Measurements from ENCODE around the gene TNNI3. TPM values are rescaled to one million over a fixed set of nuclear protein-coding genes. Genes with fewer than 3 reads are reported as not detected.

Gene TNNI3
- total and polyA plus RNA-seq, 9 of the 15 experiments (the other 6 are each of a cell fraction or from before 2014, with no cell fraction given) = 4.7 to 158 (median 42.0) TPM

DNA sequence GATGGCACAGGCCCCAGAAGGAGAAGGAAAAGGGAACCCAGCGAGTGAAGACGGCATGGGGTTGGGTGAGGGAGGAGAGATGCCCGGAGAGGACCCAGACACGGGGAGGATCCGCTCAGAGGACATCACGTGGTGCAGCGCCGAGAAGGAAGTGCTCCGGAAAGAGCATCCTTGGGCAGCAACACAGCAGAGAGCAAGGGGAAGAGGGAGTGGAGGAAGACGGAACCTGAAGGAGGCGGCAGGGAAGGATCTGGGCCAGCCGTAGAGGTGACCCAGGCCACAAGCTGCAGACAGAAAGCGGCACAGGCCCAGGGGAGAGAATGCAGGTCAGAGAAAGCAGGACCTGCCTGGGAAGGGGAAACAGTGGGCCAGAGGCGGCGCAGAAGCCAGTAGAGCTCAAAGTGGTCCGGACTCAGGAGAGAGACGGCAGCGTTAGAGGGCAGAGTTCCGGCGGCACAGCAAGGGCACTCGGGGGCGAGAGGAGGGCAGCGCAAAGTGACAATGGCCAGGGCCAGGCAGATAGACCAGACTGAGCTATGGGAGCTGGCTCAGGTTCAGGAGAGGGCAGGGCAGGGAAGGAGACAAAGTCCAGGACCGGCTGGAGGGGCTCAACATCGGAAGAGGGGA is 41.2 kb downstream of the TNNI3 start (continued):
- TF ChIP-seq, protein P1, sequence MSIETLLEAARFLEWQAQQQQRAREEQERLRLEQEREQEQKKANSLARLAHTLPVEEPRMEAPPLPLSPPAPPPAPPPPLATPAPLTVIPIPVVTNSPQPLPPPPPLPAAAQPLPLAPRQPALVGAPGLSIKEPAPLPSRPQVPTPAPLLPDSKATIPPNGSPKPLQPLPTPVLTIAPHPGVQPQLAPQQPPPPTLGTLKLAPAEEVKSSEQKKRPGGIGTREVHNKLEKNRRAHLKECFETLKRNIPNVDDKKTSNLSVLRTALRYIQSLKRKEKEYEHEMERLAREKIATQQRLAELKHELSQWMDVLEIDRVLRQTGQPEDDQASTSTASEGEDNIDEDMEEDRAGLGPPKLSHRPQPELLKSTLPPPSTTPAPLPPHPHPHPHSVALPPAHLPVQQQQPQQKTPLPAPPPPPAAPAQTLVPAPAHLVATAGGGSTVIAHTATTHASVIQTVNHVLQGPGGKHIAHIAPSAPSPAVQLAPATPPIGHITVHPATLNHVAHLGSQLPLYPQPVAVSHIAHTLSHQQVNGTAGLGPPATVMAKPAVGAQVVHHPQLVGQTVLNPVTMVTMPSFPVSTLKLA (conservative IDR thresholded peaks at IDR 0.05) = peak; percentile 17 to 53; a peak in 1 of 4 replicates
- TF ChIP-seq CHD2 (IDR thresholded peaks at IDR 0.05; ENCODE audit: low read depth, low read length) (no peak), CTBP1 (IDR thresholded peaks at IDR 0.05; ENCODE audit: borderline replicate concordance) (peak; percentile 95), GABPA (tag; conservative IDR thresholded peaks at IDR 0.05; ENCODE audit: low read depth) (peak; percentile 59), LEF1 (IDR thresholded peaks at IDR 0.05) (0 out of 2 replicates have a peak, but pooled peaks have one; percentile 13), RBFOX2 (IDR thresholded peaks at IDR 0.05; ENCODE audit: low read depth, low read length) (peak; percentile 61), BRD4 (IDR thresholded peaks at IDR 0.05) (no peak), ESRRA (IDR thresholded peaks at IDR 0.05; ENCODE audit: borderline replicate concordance, low read depth) (0 out of 2 replicates have a peak, but pooled peaks have one; percentile 15), RAD51 (IDR thresholded peaks at IDR 0.05; ENCODE audit: borderline replicate concordance, low read depth) (peak; percentile 91), OTX1 (CRISPR knock-in tag; IDR thresholded peaks at IDR 0.05) (no peak), GABPB1 (CRISPR knock-in tag; IDR thresholded peaks at IDR 0.05) (no peak; the same call in 1 of the 2 replicates), BCOR (IDR thresholded peaks at IDR 0.05) (0 out of 2 replicates have a peak, but pooled peaks have one; percentile 18)
- TF ChIP-seq, protein P2, sequence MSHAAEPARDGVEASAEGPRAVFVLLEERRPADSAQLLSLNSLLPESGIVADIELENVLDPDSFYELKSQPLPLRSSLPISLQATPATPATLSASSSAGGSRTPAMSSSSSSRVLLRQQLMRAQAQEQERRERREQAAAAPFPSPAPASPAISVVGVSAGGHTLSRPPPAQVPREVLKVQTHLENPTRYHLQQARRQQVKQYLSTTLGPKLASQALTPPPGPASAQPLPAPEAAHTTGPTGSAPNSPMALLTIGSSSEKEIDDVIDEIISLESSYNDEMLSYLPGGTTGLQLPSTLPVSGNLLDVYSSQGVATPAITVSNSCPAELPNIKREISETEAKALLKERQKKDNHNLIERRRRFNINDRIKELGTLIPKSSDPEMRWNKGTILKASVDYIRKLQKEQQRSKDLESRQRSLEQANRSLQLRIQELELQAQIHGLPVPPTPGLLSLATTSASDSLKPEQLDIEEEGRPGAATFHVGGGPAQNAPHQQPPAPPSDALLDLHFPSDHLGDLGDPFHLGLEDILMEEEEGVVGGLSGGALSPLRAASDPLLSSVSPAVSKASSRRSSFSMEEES (CRISPR knock-in tag; IDR thresholded peaks at IDR 0.05) = peak; percentile 93
- TF ChIP-seq, protein P3, sequence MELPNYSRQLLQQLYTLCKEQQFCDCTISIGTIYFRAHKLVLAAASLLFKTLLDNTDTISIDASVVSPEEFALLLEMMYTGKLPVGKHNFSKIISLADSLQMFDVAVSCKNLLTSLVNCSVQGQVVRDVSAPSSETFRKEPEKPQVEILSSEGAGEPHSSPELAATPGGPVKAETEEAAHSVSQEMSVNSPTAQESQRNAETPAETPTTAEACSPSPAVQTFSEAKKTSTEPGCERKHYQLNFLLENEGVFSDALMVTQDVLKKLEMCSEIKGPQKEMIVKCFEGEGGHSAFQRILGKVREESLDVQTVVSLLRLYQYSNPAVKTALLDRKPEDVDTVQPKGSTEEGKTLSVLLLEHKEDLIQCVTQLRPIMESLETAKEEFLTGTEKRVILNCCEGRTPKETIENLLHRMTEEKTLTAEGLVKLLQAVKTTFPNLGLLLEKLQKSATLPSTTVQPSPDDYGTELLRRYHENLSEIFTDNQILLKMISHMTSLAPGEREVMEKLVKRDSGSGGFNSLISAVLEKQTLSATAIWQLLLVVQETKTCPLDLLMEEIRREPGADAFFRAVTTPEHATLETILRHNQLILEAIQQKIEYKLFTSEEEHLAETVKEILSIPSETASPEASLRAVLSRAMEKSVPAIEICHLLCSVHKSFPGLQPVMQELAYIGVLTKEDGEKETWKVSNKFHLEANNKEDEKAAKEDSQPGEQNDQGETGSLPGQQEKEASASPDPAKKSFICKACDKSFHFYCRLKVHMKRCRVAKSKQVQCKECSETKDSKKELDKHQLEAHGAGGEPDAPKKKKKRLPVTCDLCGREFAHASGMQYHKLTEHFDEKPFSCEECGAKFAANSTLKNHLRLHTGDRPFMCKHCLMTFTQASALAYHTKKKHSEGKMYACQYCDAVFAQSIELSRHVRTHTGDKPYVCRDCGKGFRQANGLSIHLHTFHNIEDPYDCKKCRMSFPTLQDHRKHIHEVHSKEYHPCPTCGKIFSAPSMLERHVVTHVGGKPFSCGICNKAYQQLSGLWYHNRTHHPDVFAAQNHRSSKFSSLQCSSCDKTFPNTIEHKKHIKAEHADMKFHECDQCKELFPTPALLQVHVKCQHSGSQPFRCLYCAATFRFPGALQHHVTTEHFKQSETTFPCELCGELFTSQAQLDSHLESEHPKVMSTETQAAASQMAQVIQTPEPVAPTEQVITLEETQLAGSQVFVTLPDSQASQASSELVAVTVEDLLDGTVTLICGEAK (IDR thresholded peaks at IDR 0.05) = peak; percentile 70
- TF ChIP-seq, protein P3 (CRISPR knock-in tag; IDR thresholded peaks at IDR 0.05) = no peak
- TF ChIP-seq, protein P4, sequence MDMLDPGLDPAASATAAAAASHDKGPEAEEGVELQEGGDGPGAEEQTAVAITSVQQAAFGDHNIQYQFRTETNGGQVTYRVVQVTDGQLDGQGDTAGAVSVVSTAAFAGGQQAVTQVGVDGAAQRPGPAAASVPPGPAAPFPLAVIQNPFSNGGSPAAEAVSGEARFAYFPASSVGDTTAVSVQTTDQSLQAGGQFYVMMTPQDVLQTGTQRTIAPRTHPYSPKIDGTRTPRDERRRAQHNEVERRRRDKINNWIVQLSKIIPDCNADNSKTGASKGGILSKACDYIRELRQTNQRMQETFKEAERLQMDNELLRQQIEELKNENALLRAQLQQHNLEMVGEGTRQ (CRISPR knock-in tag; IDR thresholded peaks at IDR 0.05) = peak; percentile 94
